Measurements from ENCODE around the gene FRMD7. TPM values are rescaled to one million over a fixed set of nuclear protein-coding genes. Genes with fewer than 3 reads are reported as not detected.

FRMD7 gene
- total and polyA plus RNA-seq, 2 of the 4 experiments (the other 2 are of a cell fraction), result not detected

DNA sequence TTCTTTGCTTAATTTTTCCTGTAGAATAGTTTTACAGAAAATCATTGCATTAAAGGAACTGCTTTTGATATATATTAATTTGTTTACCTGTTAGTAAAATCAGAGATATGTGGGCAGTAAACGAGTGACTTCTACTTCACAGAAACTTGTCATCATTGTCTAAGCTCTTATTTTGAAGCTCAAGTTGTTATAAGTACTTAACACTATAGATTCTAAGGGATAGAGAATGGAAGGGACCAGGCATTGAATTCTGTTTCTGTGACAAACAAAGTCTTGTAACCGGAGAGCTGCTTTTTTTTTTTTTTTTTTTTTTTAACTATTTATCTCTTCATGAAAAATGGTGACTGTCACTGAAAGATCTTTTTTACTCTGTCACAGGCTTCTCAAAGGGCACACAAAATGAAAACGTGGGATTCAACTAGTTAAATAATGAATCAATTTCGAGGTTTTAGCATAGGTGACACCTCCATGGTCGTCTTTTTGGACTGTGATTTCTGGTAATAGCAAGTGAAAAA lies 90.3 kb downstream of the FRMD7 start:
- Histone ChIP-seq H3K27ac (ENCODE audit: insufficient read depth, low read length) (no peak overlapping the region), H2BK5ac (ENCODE audit: low read depth, low read length, poor library complexity, severe bottlenecking) (no peak overlapping the region), H3K18ac (ENCODE audit: low read depth, low read length) (no peak overlapping the region), H3K79me1 (ENCODE audit: low read depth in 1 of 2, low read length in 2 of 2) (no peaks in the 10 kb centered on the region), H3K56ac (ENCODE audit: extremely low read depth, insufficient read depth, low read length) (no peak overlapping the region), H4K20me1 (ENCODE audit: insufficient read depth, low read length) (no peaks in the 10 kb centered on the region), H3K9me1 (ENCODE audit: insufficient read depth, low read length) (no peaks in the 10 kb centered on the region), H4K5ac (ENCODE audit: low read depth, low read length) (no peak overlapping the region), H3K36me3 (ENCODE audit: control insufficient read depth, insufficient read depth, low read length) (no peaks in the 10 kb centered on the region), H4K8ac (ENCODE audit: low read depth in 2 of 2, low read length in 2 of 2) (no peak overlapping the region), H3K14ac (replicated peaks; ENCODE audit: low read depth, low read length) (no peak overlapping the region), H2AK5ac (ENCODE audit: low read depth, low read length) (no peak overlapping the region), H2BK15ac (ENCODE audit: low read depth, low read length) (no peak overlapping the region), H3K9ac (ENCODE audit: low read depth, low read length) (no peak overlapping the region), H3K4me3 (ENCODE audit: insufficient read depth, low read depth, low read length) (no peak overlapping the region), H3K23ac (ENCODE audit: low read depth, low read length) (no peak overlapping the region), H3K9me3 (ENCODE audit: control insufficient read depth, insufficient read depth, low read length) (no peaks in the 10 kb centered on the region), H3K4me2 (ENCODE audit: low read depth, low read length) (no peak overlapping the region), H2AFZ (replicated peaks; ENCODE audit: low read length, poor library complexity) (no peak overlapping the region), H3K4ac (ENCODE audit: low read depth, low read length) (no peak overlapping the region), H2BK20ac (ENCODE audit: low read depth, low read length) (no peak overlapping the region), H3K27me3 (ENCODE audit: control insufficient read depth, insufficient read depth, low read length) (peaks cover 1% of the 10 kb centered on the region; the same call in 1 of the 2 replicates), H3K4me1 (ENCODE audit: control insufficient read depth, insufficient read depth, low read length) (no peaks in the 10 kb centered on the region), H2BK120ac (ENCODE audit: low read depth, low read length) (no peak overlapping the region), H4K91ac (ENCODE audit: insufficient read depth, low read depth, low read length) (no peak overlapping the region), H2AK9ac (replicated peaks; ENCODE audit: low read depth, low read length, poor library complexity) (no peak overlapping the region)
- BruUV-seq (replicated peaks), result no TSS peak
- no CpG with 5 or more reads among the region's 5 CpGs for WGBS, 2 experiments (ENCODE audit: extremely low coverage in 2 of 2, insufficient read length in 1 of 2)
- ChIA-PET POLR2A (ENCODE audit: unreplicated experiment) (no interaction called here), CTCF (no interaction called here)
- TF ChIP-seq FOS (IDR thresholded peaks at IDR 0.05; ENCODE audit: low read depth, low read length) (no peak), SMC3 (IDR thresholded peaks at IDR 0.05; ENCODE audit: low read depth, low read length) (no peak), CHD1 (IDR thresholded peaks at IDR 0.05; ENCODE audit: low read depth, low read length) (no peak), MAZ (IDR thresholded peaks at IDR 0.05; ENCODE audit: borderline replicate concordance, low read depth, low read length) (no peak), RFX5 (IDR thresholded peaks at IDR 0.05; ENCODE audit: low read depth, low read length) (no peak), POLR2A (IDR thresholded peaks at IDR 0.05; ENCODE audit: low read depth, low read length) (no peak)
- dilution Hi-C loops (cut with HindIII; ENCODE audit: low sequenced_read_pairs, unreplicated experiment), result no loop called here
- intact Hi-C loops (cut with micrococcal nuclease), result no loop called here
- DNase-seq (no peak), ATAC-seq (ENCODE audit: low read depth) (no peak)
- in situ Hi-C loops (cut with MboI; ENCODE audit: low sequenced_read_pairs), result no loop called here

All from IMR-90 (cell line).